Activated CD8-positive, alpha-beta memory T cell treated with anti-CD3 and anti-CD28 coated beads, Interleukin-2, amount 10 ng/mL, durations not matched to agents 7 days and 5 days (primary cell): ENCODE data around the gene UBQLN4. TPM values are rescaled to one million over a fixed set of nuclear protein-coding genes. Genes with fewer than 3 reads are reported as not detected.

Source experiments
- ATAC-seq: fragments of 150-1000 bp; cut with Tn5 transposase; one replicate; pipeline ENCODE4 v1.10.0; 2021; ENCODE audit warnings: moderate library complexity
- CTCF ChIA-PET: fragments of 350-600 bp; sonication (Branson Sonifier 250); formaldehyde crosslinking; loops from one replicate; lab custom pipeline; 2021; ENCODE audit warnings: antibody characterized with exemption; lab: Charles Lee
- DNase-seq: peaks from one replicate; pipeline ENCODE4 v3.0.0-alpha.2; 2020
- H3K27ac Mint-ChIP-seq: one replicate; pipeline ENCODE4 v1.8.0; 2021; ENCODE audit warnings: mild to moderate bottlenecking, mixed read lengths
- H3K27me3 Mint-ChIP-seq: one replicate; pipeline ENCODE4 v1.8.0; 2021; ENCODE audit warnings: mixed read lengths
- H3K36me3 Mint-ChIP-seq: one replicate; pipeline ENCODE4 v1.8.0; 2021; ENCODE audit warnings: mild to moderate bottlenecking, mixed read lengths
- H3K4me1 Mint-ChIP-seq: one replicate; pipeline ENCODE4 v1.8.0; 2021; ENCODE audit warnings: mixed read lengths
- H3K4me3 Mint-ChIP-seq: one replicate; pipeline ENCODE4 v1.8.0; 2021; ENCODE audit warnings: mild to moderate bottlenecking, moderate library complexity, mixed read lengths
- H3K9me3 Mint-ChIP-seq: one replicate; pipeline ENCODE4 v1.8.0; 2022; ENCODE audit warnings: low read depth, mixed read lengths
- total RNA-seq, 2 experiments: library from RNA; stranded (reverse); gene quantifications; one replicate each; pipeline ENCODE4 v1.2.3, GENCODE V29; 2021

UBQLN4 gene
- total RNA-seq, 2 experiments from 2014 or later, result 40.3 to 44.8 TPM

- Mint-ChIP-seq H3K36me3 (peaks cover 55% of the 10 kb centered on the region), H3K4me1 (peaks cover 33% of the 10 kb centered on the region), H3K9me3 (no peaks in the 10 kb centered on the region), H3K27me3 (no peaks in the 10 kb centered on the region), H3K4me3 (no peak overlapping the region), H3K27ac (no peak overlapping the region)
- DNase-seq, result no peak
- CTCF ChIA-PET, result interaction anchor here (1.3 to 1.4 kb wide), 2 partner anchors 37 to 51 kb away, joined by 3 to 6 read pairs; no protein-coding TSS in a partner anchor
- ATAC-seq, result no peak
Measured at GRCh38 chr1:156014829-156015228, 38.8 kb downstream of the UBQLN4 start.

GRCh38 chr1:156012051-156012817 is 41.4 kb downstream of the UBQLN4 start:
- Mint-ChIP-seq H3K4me1 (peaks cover 19% of the 10 kb centered on the region), H3K27ac (no peak overlapping the region), H3K9me3 (no peaks in the 10 kb centered on the region), H3K4me3 (no peak overlapping the region), H3K27me3 (no peaks in the 10 kb centered on the region), H3K36me3 (peaks cover 48% of the 10 kb centered on the region)
- no peak for DNase-seq
- CTCF ChIA-PET, result interaction anchor here (0.5 to 1.5 kb wide), 2 partner anchors 9 to 23 kb away, joined by 3 to 4 read pairs; partner anchors contain the start of gene SSR2
- ATAC-seq, result no peak

- no peak for DNase-seq
- Mint-ChIP-seq H3K9me3 (no peaks in the 10 kb centered on the region), H3K27ac (peak overlapping the region; percentile 27), H3K36me3 (peaks cover 40% of the 10 kb centered on the region), H3K27me3 (no peaks in the 10 kb centered on the region), H3K4me3 (no peak overlapping the region), H3K4me1 (peaks cover 26% of the 10 kb centered on the region)
- CTCF ChIA-PET, result interaction anchor here (0.9 to 1.7 kb wide), 2 partner anchors 20 kb away, joined by 3 to 4 read pairs; no protein-coding TSS in a partner anchor
- no peak for ATAC-seq
Measured at GRCh38 chr1:156009404-156009803, 44.2 kb downstream of the UBQLN4 start.

- Mint-ChIP-seq H3K9me3 (no peaks in the 10 kb centered on the region), H3K36me3 (peaks cover 27% of the 10 kb centered on the region), H3K27ac (no peak overlapping the region), H3K27me3 (no peaks in the 10 kb centered on the region), H3K4me1 (peaks cover 16% of the 10 kb centered on the region), H3K4me3 (no peak overlapping the region)
- CTCF ChIA-PET, result interaction anchor here (1.8 kb wide), 1 partner anchor 17 kb away, joined by 7 read pairs; no protein-coding TSS in a partner anchor
- ATAC-seq (no peak), DNase-seq (no peak)
Measured at GRCh38 chr1:156006666-156007376, 46.8 kb downstream of the UBQLN4 start.

GRCh38 chr1:156004843-156005584 is 48.6 kb downstream of the UBQLN4 start:
- no peaks in the 10 kb centered on the region for H3K27me3 Mint-ChIP-seq
- peak overlapping the region; percentile 53 for H3K4me3 Mint-ChIP-seq
- H3K36me3 Mint-ChIP-seq, result peaks cover 12% of the 10 kb centered on the region
- no peaks in the 10 kb centered on the region for H3K9me3 Mint-ChIP-seq
- peak overlapping the region; percentile 77 for H3K27ac Mint-ChIP-seq
- CTCF ChIA-PET, result interaction anchor here (1.0 to 1.9 kb wide), 3 partner anchors 11 to 73 kb away, joined by 3 to 8 read pairs (median 4); no protein-coding TSS in a partner anchor
- ATAC-seq (peak; percentile 87), DNase-seq (peak; percentile 56)
- H3K4me1 Mint-ChIP-seq, result peaks cover 16% of the 10 kb centered on the region

- ATAC-seq (no peak), DNase-seq (no peak)
- Mint-ChIP-seq H3K9me3 (no peaks in the 10 kb centered on the region), H3K4me3 (no peak overlapping the region), H3K4me1 (peaks cover 16% of the 10 kb centered on the region), H3K27ac (no peak overlapping the region), H3K27me3 (no peaks in the 10 kb centered on the region), H3K36me3 (peaks cover 7% of the 10 kb centered on the region)
- CTCF ChIA-PET, result interaction anchor here (1.1 to 1.9 kb wide), 4 partner anchors 12 to 63 kb away, joined by 4 to 8 read pairs (median 6); partner anchors contain the start of gene SSR2
Measured at GRCh38 chr1:156003923-156004188, 49.7 kb downstream of the UBQLN4 start.

- DNase-seq (no peak), ATAC-seq (no peak)
- Mint-ChIP-seq H3K27ac (no peak overlapping the region), H3K27me3 (no peaks in the 10 kb centered on the region), H3K4me1 (peaks cover 16% of the 10 kb centered on the region), H3K9me3 (no peaks in the 10 kb centered on the region), H3K36me3 (peaks cover 3% of the 10 kb centered on the region), H3K4me3 (no peak overlapping the region)
- CTCF ChIA-PET, result interaction anchor here (0.9 to 2.8 kb wide), 4 partner anchors 13 to 64 kb away, joined by 3 to 12 read pairs (median 8); partner anchors contain the start of gene SSR2
Measured at GRCh38 chr1:156002188-156002911, 51.2 kb downstream of the UBQLN4 start.

GRCh38 chr1:156001662-156002171 is 51.9 kb downstream of the UBQLN4 start:
- CTCF ChIA-PET, result interaction anchor here (0.6 to 2.8 kb wide), 5 partner anchors 12 to 83 kb away, joined by 3 to 12 read pairs (median 6); partner anchors contain the start of gene SSR2
- no peaks in the 10 kb centered on the region for H3K27me3 Mint-ChIP-seq

GRCh38 chr1:156001021-156001661 is 52.5 kb downstream of the UBQLN4 start:
- ATAC-seq (no peak), DNase-seq (no peak)
- H3K4me3 Mint-ChIP-seq, result no peak overlapping the region
- peaks cover 13% of the 10 kb centered on the region for H3K4me1 Mint-ChIP-seq
- CTCF ChIA-PET, result interaction anchor here (0.6 to 2.8 kb wide), 6 partner anchors 11 to 83 kb away, joined by 3 to 12 read pairs (median 4); partner anchors contain the start of gene SSR2
- H3K27me3 Mint-ChIP-seq, result no peaks in the 10 kb centered on the region
- no peaks in the 10 kb centered on the region for H3K9me3 Mint-ChIP-seq
- H3K36me3 Mint-ChIP-seq, result no peaks in the 10 kb centered on the region
- H3K27ac Mint-ChIP-seq, result no peak overlapping the region

More at GRCh38 chr1:156001662-156002171, 51.9 kb downstream of the UBQLN4 start:
- no peak for DNase-seq
- H3K4me1 Mint-ChIP-seq, result peaks cover 15% of the 10 kb centered on the region
- no peaks in the 10 kb centered on the region for H3K9me3 Mint-ChIP-seq
- H3K4me3 Mint-ChIP-seq, result no peak overlapping the region
- H3K36me3 Mint-ChIP-seq, result peaks cover 2% of the 10 kb centered on the region
- no peak for ATAC-seq
- no peak overlapping the region for H3K27ac Mint-ChIP-seq

GRCh38 chr1:155999964-156000363 is 53.6 kb downstream of the UBQLN4 start:
- peaks cover 6% of the 10 kb centered on the region for H3K4me1 Mint-ChIP-seq
- H3K27ac Mint-ChIP-seq, result no peak overlapping the region
- no peak overlapping the region for H3K4me3 Mint-ChIP-seq
- DNase-seq (no peak), ATAC-seq (no peak)
- CTCF ChIA-PET, result interaction anchor here (1.7 kb wide), 1 partner anchor 62 kb away, joined by 6 read pairs; no protein-coding TSS in a partner anchor
- no peaks in the 10 kb centered on the region for H3K9me3 Mint-ChIP-seq
- H3K36me3 Mint-ChIP-seq, result no peaks in the 10 kb centered on the region
- H3K27me3 Mint-ChIP-seq, result no peaks in the 10 kb centered on the region

GRCh38 chr1:155996166-155996565 is 57.4 kb downstream of the UBQLN4 start:
- Mint-ChIP-seq H3K9me3 (no peaks in the 10 kb centered on the region), H3K27ac (no peak overlapping the region), H3K4me3 (no peak overlapping the region), H3K36me3 (no peaks in the 10 kb centered on the region), H3K4me1 (peaks cover 3% of the 10 kb centered on the region), H3K27me3 (no peaks in the 10 kb centered on the region)
- CTCF ChIA-PET, result interaction anchor here (0.9 to 1.0 kb wide), 2 partner anchors 17 to 19 kb away, joined by 3 read pairs; no protein-coding TSS in a partner anchor
- no peak for DNase-seq
- no peak for ATAC-seq

- H3K27ac Mint-ChIP-seq, result no peak overlapping the region
- no peaks in the 10 kb centered on the region for H3K27me3 Mint-ChIP-seq
- ATAC-seq (no peak), DNase-seq (no peak)
- peaks cover 26% of the 10 kb centered on the region for H3K4me1 Mint-ChIP-seq
- no peak overlapping the region for H3K4me3 Mint-ChIP-seq
- no peaks in the 10 kb centered on the region for H3K36me3 Mint-ChIP-seq
- CTCF ChIA-PET, result interaction anchor here (0.7 to 6.1 kb wide), 2 partner anchors 22 to 55 kb away, joined by 3 to 119 read pairs; partner anchors contain the start of gene RXFP4
- no peaks in the 10 kb centered on the region for H3K9me3 Mint-ChIP-seq
Measured at GRCh38 chr1:155993595-155993994, 60.0 kb downstream of the UBQLN4 start.
